Heart left ventricle (tissue), 16 donors: ENCODE data around the gene TMEM89. TPM values are rescaled to one million over a fixed set of nuclear protein-coding genes. Genes with fewer than 3 reads are reported as not detected.

Source experiments
- ATAC-seq, 4 donors: fragments of 200-7000 bp; cut with Tn5 transposase; one replicate each; pipeline ENCODE4 v1.9.1; 2020 to 2022; ENCODE audit warnings: moderate library complexity in 4 of 4, mild to moderate bottlenecking in 3 of 4, moderate number of reproducible peaks in 1 of 4
- DNase-seq, 5 donors: peaks; one replicate each; pipeline ENCODE4 v3.0.0-alpha.2; 2020
- H3K27ac ChIP-seq, 12 donors: fragments of 200-600 bp; sonication (generic) in 4 of 12; one replicate each; pipeline versions ENCODE4 v1.5.0 to v1.8.0; 2016 to 2022; ENCODE audit warnings: mild to moderate bottlenecking in 2 of 12
- H3K27me3 ChIP-seq, 9 donors: fragments of 200-600 bp; sonication (generic) in 2 of 9; one replicate each; pipeline versions ENCODE4 v1.5.1 to v1.8.0; 2016 to 2022; ENCODE audit warnings: mild to moderate bottlenecking in 3 of 9
- H3K36me3 ChIP-seq, 9 donors: fragments of 200-600 bp; sonication (generic) in 2 of 9; one replicate each; pipeline versions ENCODE4 v1.5.0 to v1.8.0; 2018 to 2022; ENCODE audit warnings: mild to moderate bottlenecking in 2 of 9
- H3K4me1 ChIP-seq, 12 donors: fragments of 200-600 bp; sonication (generic) in 4 of 12; one replicate each; pipeline versions ENCODE4 v1.5.0 to v1.8.0; 2016 to 2022; ENCODE audit warnings: mild to moderate bottlenecking in 3 of 12
- H3K4me3 ChIP-seq, 12 donors: fragments of 200-600 bp; sonication (generic) in 4 of 12; one replicate each; pipeline versions ENCODE4 v1.5.0 to v1.8.0; 2017 to 2022; ENCODE audit warnings: mild to moderate bottlenecking in 9 of 12, moderate library complexity in 4 of 12
- H3K9me3 ChIP-seq, 12 donors: fragments of 200-600 bp; sonication (generic) in 4 of 12; one replicate each; pipeline versions ENCODE4 v1.5.0 to v1.8.0; 2016 to 2022; ENCODE audit warnings: mild to moderate bottlenecking in 1 of 12
- POLR2A ChIP-seq, 2 donors: fragments of 450-650 bp; IDR thresholded peaks; one replicate each; pipeline ENCODE4 v1.6.1; 2017; ENCODE audit warnings: antibody characterized with exemption in 2 of 2, mild to moderate bottlenecking in 2 of 2, moderate library complexity in 2 of 2
- WGBS, 4 donors: extraction: QIAGEN DNeasy Blood & Tissue Kit in 2 of 4; methylation state at CpG; one replicate each; pipeline versions ENCODE4 v1.1.5 to v1.1.7; 2013 to 2018; 5-methylcytosine and 5-hydroxymethylcytosine counted together
- intact Hi-C, 10 donors: fragments of 100-400 bp; cut with DNase I; formaldehyde crosslinking; loops; one replicate each; pipeline versions ENCODE4 v1.11.1 to v1.14.2; 2022
- polyA plus RNA-seq, 2 donors: library from polyadenylated mRNA; stranded (reverse); fragments of 200-250 nt; gene quantifications; one replicate each; pipeline ENCODE4 v1.2.3, GENCODE V29; 2013
- total RNA-seq, 9 donors: library from RNA; depleted of rRNA in 2 of 9; stranded (reverse); fragments of >200 nt in 2 of 9; fragmentation: NEBNext Ultra II Directional in 3 of 9; extraction: Animal tissue kit (Norgen Biotek cat#: 25700) in 3 of 9; gene quantifications; one replicate each; pipeline versions ENCODE4 v1.1.0 to v1.2.4, GENCODE V29; 2016 to 2023
- TF ChIP-seq, protein P1 (sequence below), 12 donors: fragments of 200-600 bp; sonication (generic) in 4 of 12; IDR thresholded peaks; one replicate each; pipeline versions ENCODE4 v1.5.0 to v1.8.0; 2018 to 2022; ENCODE audit warnings: antibody characterized with exemption in 12 of 12, mild to moderate bottlenecking in 5 of 12
- donor health status: ischemic (EF 13 %, LVEDD 7.1; RV severe dilation, severe dysfunction).
- donor health status: healthy with polysubstance abuse.
- donor health status: DM: no; HTN: yes; CAD: no.
- donor health status: DM: no; HTN: no; CAD: no.
- donor health status: ischemic (EF 25% LVEDD 6.9; RV normal size, moderate dysfunction).
- donor health status: ischemic (EF 25% LVEDD 5.7; RV mildly dilated, moderate dysfunction).
- donor health status: healthy.
- donor health status: DM: yes; HTN: yes; CAD: no.
- donor health status: ischemic (EF 35%, LVEDD 5.7; RV mildly dilated, moderate dysfunction).
- donor health status: nonischemic (EF 11% LVEDD 7.7; RV severe dilation, severe dysfunction).
- donor health status: DM: yes; HTN: yes; CAD: no.
- donor health status: PGD.
- donor health status: ischemic (EF 29% LVEDD 5.4; RV normal size, mild dysfunction).
- donor health status: nonischemic (EF 23%, LVEDD 6.1; RV moderate dilation, normal function).

The TMEM89 gene
- total and polyA plus RNA-seq, 11 donors = not detected

DNA sequence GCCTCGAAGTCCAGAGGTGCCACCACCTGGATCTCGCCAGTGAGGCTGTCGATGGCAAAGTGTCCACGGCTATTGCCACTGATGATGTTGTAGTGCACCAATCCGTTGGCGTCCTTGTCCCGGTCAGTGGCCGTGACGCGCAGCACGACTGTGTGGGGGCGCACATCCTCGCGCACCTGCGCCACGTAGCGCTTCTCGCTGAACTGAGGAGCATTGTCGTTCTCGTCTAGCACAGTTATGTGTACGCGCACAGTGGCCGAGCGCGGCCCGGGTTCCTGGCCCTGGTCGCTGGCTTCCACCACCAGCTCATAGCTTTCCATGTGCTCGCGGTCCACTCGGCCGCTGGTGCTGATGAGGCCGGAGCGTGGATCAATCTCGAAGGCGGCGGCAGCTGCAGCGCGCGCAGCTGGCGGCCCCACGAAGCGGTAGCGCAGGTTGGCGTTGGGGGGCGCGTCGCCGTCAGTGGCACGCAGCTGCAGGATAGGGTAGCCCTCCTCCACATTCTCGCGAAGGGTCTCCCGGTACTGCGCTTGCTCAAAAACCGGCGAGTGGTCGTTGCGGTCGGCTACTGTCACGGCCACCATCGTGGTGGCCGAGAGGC is 39.3 kb upstream of the TMEM89 start:
- H3K27ac ChIP-seq = no peak overlapping the region
- no peaks in the 10 kb centered on the region for H3K36me3 ChIP-seq
- H3K9me3 ChIP-seq = no peaks in the 10 kb centered on the region
- TF ChIP-seq POLR2A (IDR thresholded peaks at IDR 0.05) = no peak
- TF ChIP-seq, protein P1, sequence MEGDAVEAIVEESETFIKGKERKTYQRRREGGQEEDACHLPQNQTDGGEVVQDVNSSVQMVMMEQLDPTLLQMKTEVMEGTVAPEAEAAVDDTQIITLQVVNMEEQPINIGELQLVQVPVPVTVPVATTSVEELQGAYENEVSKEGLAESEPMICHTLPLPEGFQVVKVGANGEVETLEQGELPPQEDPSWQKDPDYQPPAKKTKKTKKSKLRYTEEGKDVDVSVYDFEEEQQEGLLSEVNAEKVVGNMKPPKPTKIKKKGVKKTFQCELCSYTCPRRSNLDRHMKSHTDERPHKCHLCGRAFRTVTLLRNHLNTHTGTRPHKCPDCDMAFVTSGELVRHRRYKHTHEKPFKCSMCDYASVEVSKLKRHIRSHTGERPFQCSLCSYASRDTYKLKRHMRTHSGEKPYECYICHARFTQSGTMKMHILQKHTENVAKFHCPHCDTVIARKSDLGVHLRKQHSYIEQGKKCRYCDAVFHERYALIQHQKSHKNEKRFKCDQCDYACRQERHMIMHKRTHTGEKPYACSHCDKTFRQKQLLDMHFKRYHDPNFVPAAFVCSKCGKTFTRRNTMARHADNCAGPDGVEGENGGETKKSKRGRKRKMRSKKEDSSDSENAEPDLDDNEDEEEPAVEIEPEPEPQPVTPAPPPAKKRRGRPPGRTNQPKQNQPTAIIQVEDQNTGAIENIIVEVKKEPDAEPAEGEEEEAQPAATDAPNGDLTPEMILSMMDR (IDR thresholded peaks at IDR 0.05) = no peak
- intact Hi-C loops = no loop called here
- no peak for ATAC-seq
- H3K27me3 ChIP-seq = peaks cover 0 to 33% (median 6%) of the 10 kb centered on the region in 9 donors
- DNase-seq = no peak
- H3K4me1 ChIP-seq = peaks cover 0 to 47% (median 21%) of the 10 kb centered on the region in 12 donors
- WGBS, 4 donors = 57 to 76% (median 64%) methylated on average over 31 to 61 of the region's 61 CpGs
- peak overlapping the region in 7 of 12 donors; percentile 30 to 54 (median 43) for H3K4me3 ChIP-seq

DNA sequence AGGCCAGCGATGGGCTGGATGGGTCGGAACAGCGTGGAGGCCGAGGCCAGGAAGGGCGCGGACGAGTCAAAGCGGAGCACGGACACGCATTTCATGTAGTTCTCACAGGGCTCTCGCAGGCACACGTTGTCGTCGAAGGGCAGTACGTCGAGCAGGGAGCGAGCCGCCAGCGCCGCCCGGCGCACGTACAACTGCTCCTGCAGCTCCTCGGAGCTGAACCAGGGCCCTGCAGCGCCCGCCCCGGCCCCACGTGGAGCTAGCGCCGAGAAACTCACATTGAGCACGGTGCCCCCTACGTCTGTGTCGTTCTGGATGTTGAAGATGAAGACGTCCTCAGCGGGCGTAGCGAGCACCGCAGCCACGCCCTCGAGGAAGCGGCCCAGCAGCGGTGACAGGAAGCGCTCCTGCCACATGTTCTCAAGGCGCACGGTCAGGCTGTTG is 35.3 kb upstream of the TMEM89 start:
- H3K4me3 ChIP-seq = peak overlapping the region; percentile 33 to 83 (median 68)
- peak overlapping the region in 11 of 12 donors; percentile 27 to 79 (median 70) for H3K27ac ChIP-seq
- WGBS, 4 donors = 39 to 76% (median 43%) methylated on average over 35 to 45 of the region's 45 CpGs
- H3K9me3 ChIP-seq = no peaks in the 10 kb centered on the region
- no peak for ATAC-seq
- no peaks in the 10 kb centered on the region for H3K36me3 ChIP-seq
- no peak for DNase-seq
- TF ChIP-seq, protein P1 (IDR thresholded peaks at IDR 0.05) = no peak
- no peak for TF ChIP-seq POLR2A (IDR thresholded peaks at IDR 0.05)
- intact Hi-C loops = no loop called here
- H3K4me1 ChIP-seq = peaks cover 0 to 29% (median 18%) of the 10 kb centered on the region in 12 donors
- peaks cover 0 to 13% (median 1%) of the 10 kb centered on the region in 9 donors for H3K27me3 ChIP-seq

DNA sequence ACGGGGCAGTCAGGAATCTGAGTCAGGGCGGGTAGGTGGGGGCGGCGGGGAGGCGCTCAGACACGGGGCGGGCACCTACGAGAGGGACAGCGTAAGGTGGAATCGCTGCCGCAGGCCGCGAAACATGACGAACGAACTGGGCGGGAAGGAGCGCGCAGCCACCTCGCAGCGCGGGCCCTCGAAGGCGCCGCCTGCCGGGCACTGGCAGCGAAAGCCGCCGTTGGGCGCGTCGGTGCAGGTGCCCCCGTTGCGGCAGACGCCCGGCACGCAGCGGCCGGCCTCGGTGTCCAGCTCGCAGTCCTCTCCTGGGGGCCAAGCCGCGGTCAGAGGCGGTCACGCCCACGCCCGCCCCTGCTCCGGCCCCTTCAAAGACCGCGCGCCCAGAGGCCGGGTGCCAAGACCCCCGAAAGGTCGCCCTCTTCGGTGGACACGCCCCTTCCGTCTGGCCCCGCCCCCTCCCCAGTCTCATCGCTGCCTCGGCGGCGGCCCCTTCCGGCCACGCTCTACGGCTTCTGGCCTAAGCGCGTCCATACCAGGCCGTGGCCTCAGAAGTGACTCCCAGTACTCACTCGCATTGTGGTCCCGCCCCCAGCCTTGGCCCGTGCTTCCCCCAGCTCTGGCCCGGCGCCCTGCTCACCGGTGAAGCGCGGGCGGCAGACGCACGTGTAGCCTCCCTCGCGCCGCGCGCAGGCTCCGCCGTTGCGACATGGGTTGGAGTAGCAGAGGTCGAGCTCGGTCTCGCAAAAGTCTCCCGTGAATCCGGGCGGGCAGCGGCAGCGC is 34.7 kb upstream of the TMEM89 start:
- Histone ChIP-seq H3K9me3 (no peaks in the 10 kb centered on the region), H3K36me3 (no peaks in the 10 kb centered on the region), H3K27me3 (peaks cover 0 to 10% (median 0%) of the 10 kb centered on the region in 9 donors), H3K4me3 (peak overlapping the region; percentile 33 to 83 (median 68)), H3K4me1 (peaks cover 0 to 23% (median 13%) of the 10 kb centered on the region in 12 donors), H3K27ac (peak overlapping the region in 11 of 12 donors; percentile 27 to 79 (median 70))
- 2 to 15% (median 7%) methylated on average over 37 to 94 of the region's 94 CpGs for WGBS, 4 donors
- ATAC-seq = peak; percentile 62 to 95 (median 90)
- intact Hi-C loops = no loop called here
- no peak for TF ChIP-seq POLR2A (IDR thresholded peaks at IDR 0.05)
- TF ChIP-seq, protein P1 (IDR thresholded peaks at IDR 0.05) = peak; percentile 51 to 78 (median 66)
- DNase-seq = peak; percentile 81 to 92 (median 87)

DNA sequence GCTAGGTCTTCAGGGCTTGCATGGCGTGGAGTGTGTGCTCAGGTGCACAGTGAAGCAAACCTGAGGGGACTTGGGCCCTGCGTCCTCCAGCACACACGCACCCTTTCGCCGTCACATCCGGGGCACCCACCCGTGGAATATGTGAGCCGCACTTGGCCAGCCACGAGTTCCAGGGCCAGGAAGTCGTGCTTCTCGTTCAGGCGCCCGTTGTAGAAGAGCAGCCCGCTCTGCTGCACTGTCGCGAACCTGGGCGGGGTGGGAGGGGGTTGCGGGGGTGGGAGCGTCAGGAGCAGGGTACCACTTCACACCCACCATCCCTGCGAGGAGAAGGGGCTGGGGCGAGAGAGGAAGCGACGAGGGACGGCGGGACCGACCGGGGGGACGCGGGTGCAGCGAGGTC is 34.0 kb upstream of the TMEM89 start:
- 12 to 15% (median 13%) methylated on average over 22 to 30 of the region's 30 CpGs for WGBS, 4 donors
- Histone ChIP-seq H3K27ac (peak overlapping the region in 6 of 12 donors; percentile 65 to 79 (median 72)), H3K4me3 (peak overlapping the region; percentile 33 to 83 (median 68)), H3K9me3 (no peaks in the 10 kb centered on the region), H3K4me1 (peaks cover 0 to 19% (median 11%) of the 10 kb centered on the region in 12 donors), H3K36me3 (no peaks in the 10 kb centered on the region), H3K27me3 (peaks cover 0 to 4% (median 0%) of the 10 kb centered on the region in 9 donors)
- intact Hi-C loops = no loop called here
- TF ChIP-seq POLR2A (IDR thresholded peaks at IDR 0.05) = no peak
- TF ChIP-seq, protein P1 (IDR thresholded peaks at IDR 0.05) = no peak
- DNase-seq (no peak), ATAC-seq (no peak)
